Gastrocnemius medialis (tissue), 4 donors: ENCODE data around the gene FEV.

Source experiments
- POLR2A ChIP-seq, 2 donors: fragments of 450-650 bp; IDR thresholded peaks; one replicate each; pipeline ENCODE4 v1.6.1; 2017; ENCODE audit warnings: antibody characterized with exemption in 2 of 2, mild to moderate bottlenecking in 2 of 2, moderate library complexity in 2 of 2
- TF ChIP-seq, protein P1 (sequence below), 5 experiments: fragments of 450-650 bp in 3 of 5; fragments of 200-600 bp in 2 of 5; sonication (generic) in 2 of 5; IDR thresholded peaks in 4 of 5; conservative IDR thresholded peaks in 1 of 5; 1 replicate in 4 of 5; 2 replicates in 1 of 5; pipeline ENCODE4 v1.5.1; 2016 to 2019; ENCODE audit warnings: antibody characterized with exemption in 5 of 5, mild to moderate bottlenecking in 3 of 5, moderate library complexity in 3 of 5

DNA sequence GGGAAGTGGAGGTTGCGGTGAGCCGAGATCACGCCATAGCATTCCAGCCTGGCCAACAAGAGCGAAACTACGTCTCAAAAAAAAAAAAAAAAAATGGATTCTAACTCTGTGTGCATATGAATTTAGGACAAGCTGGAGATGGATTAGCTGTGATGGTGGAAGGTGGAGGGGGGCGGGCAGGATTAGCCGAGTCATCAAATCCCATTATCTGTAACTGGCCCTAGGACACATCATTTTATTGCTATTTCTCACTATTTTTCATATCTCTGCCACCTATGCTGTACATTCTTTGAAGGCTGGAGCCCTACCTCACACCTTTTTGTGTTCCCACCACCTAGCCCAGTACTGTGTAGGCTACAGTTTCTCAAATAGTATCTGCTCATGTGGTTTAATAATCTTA lies 32.8 kb downstream of the FEV start:
- TF ChIP-seq POLR2A (IDR thresholded peaks at IDR 0.05), result no peak
- TF ChIP-seq, protein P1, sequence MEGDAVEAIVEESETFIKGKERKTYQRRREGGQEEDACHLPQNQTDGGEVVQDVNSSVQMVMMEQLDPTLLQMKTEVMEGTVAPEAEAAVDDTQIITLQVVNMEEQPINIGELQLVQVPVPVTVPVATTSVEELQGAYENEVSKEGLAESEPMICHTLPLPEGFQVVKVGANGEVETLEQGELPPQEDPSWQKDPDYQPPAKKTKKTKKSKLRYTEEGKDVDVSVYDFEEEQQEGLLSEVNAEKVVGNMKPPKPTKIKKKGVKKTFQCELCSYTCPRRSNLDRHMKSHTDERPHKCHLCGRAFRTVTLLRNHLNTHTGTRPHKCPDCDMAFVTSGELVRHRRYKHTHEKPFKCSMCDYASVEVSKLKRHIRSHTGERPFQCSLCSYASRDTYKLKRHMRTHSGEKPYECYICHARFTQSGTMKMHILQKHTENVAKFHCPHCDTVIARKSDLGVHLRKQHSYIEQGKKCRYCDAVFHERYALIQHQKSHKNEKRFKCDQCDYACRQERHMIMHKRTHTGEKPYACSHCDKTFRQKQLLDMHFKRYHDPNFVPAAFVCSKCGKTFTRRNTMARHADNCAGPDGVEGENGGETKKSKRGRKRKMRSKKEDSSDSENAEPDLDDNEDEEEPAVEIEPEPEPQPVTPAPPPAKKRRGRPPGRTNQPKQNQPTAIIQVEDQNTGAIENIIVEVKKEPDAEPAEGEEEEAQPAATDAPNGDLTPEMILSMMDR (IDR thresholded peaks at IDR 0.05 in 4 of 5, conservative IDR thresholded peaks at IDR 0.05 in 1 of 5), result no peak
